Measurements from ENCODE around the gene AFM. TPM values are rescaled to one million over a fixed set of nuclear protein-coding genes. Genes with fewer than 3 reads are reported as not detected.
"Not testable (repeated sequence)": the region's sequence is repeated elsewhere in the genome, so short reads cannot be mapped to it uniquely, and the experiment has no call there.

Gene AFM
- total RNA-seq, 1 donor from 2014 or later = not detected

- DNase-seq (ENCODE audit: low spot score) = no peak
Observed at GRCh38 chr4:73499996-73500765, 18.6 kb downstream of the AFM start.

GRCh38 chr4:73501664-73502265, 20.2 kb downstream of the AFM start:
- DNase-seq (ENCODE audit: low spot score) = no peak

- DNase-seq (ENCODE audit: low spot score) = no peak
Observed at GRCh38 chr4:73505567-73505966, 24.0 kb downstream of the AFM start.

GRCh38 chr4:73507541-73507940, 26.0 kb downstream of the AFM start:
- DNase-seq (ENCODE audit: low spot score) = no peak

GRCh38 chr4:73508651-73509050, 27.1 kb downstream of the AFM start:
- DNase-seq (ENCODE audit: low spot score) = no peak

GRCh38 chr4:73518340-73518739, 36.8 kb downstream of the AFM start:
- no peak for DNase-seq (ENCODE audit: low spot score)

- no peak for DNase-seq (ENCODE audit: low spot score)
Observed at GRCh38 chr4:73520821-73521220, 39.3 kb downstream of the AFM start.

- DNase-seq (ENCODE audit: low spot score) = no peak
Observed at GRCh38 chr4:73523126-73523525, 41.6 kb downstream of the AFM start.

- DNase-seq (ENCODE audit: low spot score) = no peak
Observed at GRCh38 chr4:73525611-73526010, 44.1 kb downstream of the AFM start.

GRCh38 chr4:73527196-73527595, 45.7 kb downstream of the AFM start:
- DNase-seq (ENCODE audit: low spot score) = no peak

GRCh38 chr4:73528171-73528570, 46.6 kb downstream of the AFM start:
- no peak for DNase-seq (ENCODE audit: low spot score)

- DNase-seq (ENCODE audit: low spot score) = no peak
Observed at GRCh38 chr4:73533515-73534422, 52.2 kb downstream of the AFM start.

GRCh38 chr4:73538162-73538561, 56.6 kb downstream of the AFM start:
- no peak for DNase-seq (ENCODE audit: low spot score)

- no peak for DNase-seq (ENCODE audit: low spot score)
Observed at GRCh38 chr4:73539386-73539785, 57.8 kb downstream of the AFM start.

- no peak for DNase-seq (ENCODE audit: low spot score)
Observed at GRCh38 chr4:73540826-73541225, 59.3 kb downstream of the AFM start.

GRCh38 chr4:73541251-73541650, 59.7 kb downstream of the AFM start:
- DNase-seq (ENCODE audit: low spot score) = no peak

- DNase-seq (ENCODE audit: low spot score) = no peak
Observed at GRCh38 chr4:73544620-73545019, 63.1 kb downstream of the AFM start.

GRCh38 chr4:73550865-73551264, 69.3 kb downstream of the AFM start:
- not testable (repeated sequence) for DNase-seq (ENCODE audit: low spot score)
